Astrocyte of the spinal cord (primary cell): ENCODE results near the gene SSH2.
A peak's percentile ranks its signal among the peaks of the same experiment; 100 is the strongest.
"Not testable (repeated sequence)": the region's sequence is repeated elsewhere in the genome, so short reads cannot be mapped to it uniquely, and the experiment has no call there.

ENCODE experiments used
- DNase-seq: peaks from one replicate; pipeline ENCODE4 v3.0.0; 2011; ENCODE audit warnings: low read depth, low spot score
- H3K4me3 ChIP-seq: 2 replicates; pipeline ENCODE4 v1.5.1; 2011; ENCODE audit warnings: low read depth, mild to moderate bottlenecking, low read length, moderate library complexity
- CTCF ChIP-seq: IDR thresholded peaks from 2 replicates; pipeline ENCODE4 v1.5.1; 2012; ENCODE audit warnings: low read depth, mild to moderate bottlenecking, low read length, inconsistent platforms
- in situ Hi-C: cut with HindIII; loops from 2 replicates; pipeline ENCODE4 v1.10.0; 2017; ENCODE audit warnings: low sequenced_read_pairs

The SSH2 gene

DNA sequence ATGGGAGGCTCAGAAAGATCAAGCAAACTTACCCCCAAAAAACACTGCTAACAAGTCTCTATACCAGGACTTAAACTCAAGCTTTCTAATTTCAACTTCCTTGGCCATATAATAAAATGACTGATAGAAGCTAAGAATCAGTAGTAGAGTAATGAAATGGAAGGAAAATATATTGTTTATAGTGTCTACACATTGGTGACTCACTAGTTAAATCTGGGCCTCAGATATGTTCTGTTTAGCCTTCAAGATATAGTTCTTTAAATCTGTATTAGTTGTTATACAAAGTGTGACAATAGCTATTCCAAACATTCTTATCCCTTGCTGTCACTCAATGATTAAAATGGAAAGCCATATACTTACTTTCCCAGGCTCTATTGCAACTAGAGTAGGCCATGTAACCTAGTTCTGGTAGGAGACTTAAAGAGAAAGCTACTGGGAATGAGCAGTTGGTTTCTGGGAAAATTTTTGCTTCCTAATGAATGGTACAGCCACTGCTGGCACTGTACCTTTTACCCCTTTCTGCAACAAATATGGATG lies 18.3 kb downstream of the SSH2 start:
- DNase-seq: no peak
- no peak for TF ChIP-seq CTCF
- no peak overlapping the region for H3K4me3 ChIP-seq
- in situ Hi-C loops: no loop called here

- DNase-seq: peak; percentile 53
- TF ChIP-seq CTCF: no peak
- no peak overlapping the region for H3K4me3 ChIP-seq
- in situ Hi-C loops: no loop called here
Measured at GRCh38 chr17:29909236-29910003, 20.6 kb downstream of the SSH2 start.

DNA sequence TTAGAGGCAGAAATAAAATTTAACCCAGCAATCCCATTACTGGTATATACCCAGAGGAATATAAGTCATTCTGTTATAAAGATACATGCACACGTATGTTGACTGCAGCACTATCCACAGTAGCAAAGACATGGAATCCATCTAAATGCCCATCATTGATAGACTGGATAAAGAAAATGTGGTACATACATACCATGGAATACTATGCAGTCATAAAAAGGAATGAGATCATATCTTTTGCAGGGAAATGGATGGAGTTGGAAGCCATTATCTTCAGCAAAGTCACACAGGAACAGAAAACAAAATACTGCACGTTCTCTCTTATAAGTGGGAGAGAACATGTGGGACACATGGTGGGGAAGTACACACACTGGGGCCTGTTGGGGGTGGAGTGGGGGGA lies 23.1 kb downstream of the SSH2 start:
- no peak for TF ChIP-seq CTCF

DNA sequence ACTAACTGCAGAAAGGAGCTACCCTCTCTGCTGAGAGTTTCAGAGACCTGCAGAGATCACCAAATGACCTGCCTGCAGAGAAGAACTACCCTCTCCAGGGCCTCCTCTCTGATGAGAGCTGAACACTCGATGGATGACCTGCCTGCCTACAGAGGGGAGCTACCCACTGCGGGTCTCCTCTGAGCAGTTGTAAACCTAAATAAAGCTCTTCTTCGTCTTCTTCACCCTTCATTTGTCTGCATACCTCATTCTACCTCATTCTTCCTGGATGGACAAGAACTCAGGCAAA lies 24.2 kb downstream of the SSH2 start:
- no peak for DNase-seq
- in situ Hi-C loops: no loop called here
- TF ChIP-seq CTCF: no peak
- no peak overlapping the region for H3K4me3 ChIP-seq

More for the DNA sequence above, 23.1 kb downstream of the SSH2 start:
- H3K4me3 ChIP-seq: no peak overlapping the region
- no peak for DNase-seq
- in situ Hi-C loops: no loop called here

- H3K4me3 ChIP-seq: no peak overlapping the region
- no peak for DNase-seq
- in situ Hi-C loops: no loop called here
- no peak for TF ChIP-seq CTCF
Measured at GRCh38 chr17:29905086-29905878, 24.7 kb downstream of the SSH2 start.

GRCh38 chr17:29903471-29903870 lies 26.6 kb downstream of the SSH2 start:
- DNase-seq: no peak
- in situ Hi-C loops: no loop called here
- H3K4me3 ChIP-seq: no peak overlapping the region
- no peak for TF ChIP-seq CTCF

- in situ Hi-C loops, H3K4me3 ChIP-seq, DNase-seq: not testable (repeated sequence)
Measured at GRCh38 chr17:29897136-29897535, 32.9 kb downstream of the SSH2 start.
